GM20000 (cell line): ENCODE results near the gene NRP1.

Source experiments
- DNase-seq: peaks from one replicate; pipeline ENCODE4 v3.0.0; 2012; ENCODE audit warnings: low spot score
- CTCF ChIP-seq: IDR thresholded peaks from 2 replicates; pipeline ENCODE4 v1.5.1; 2012; ENCODE audit warnings: mild to moderate bottlenecking, control low read depth; ENCODE audit errors: extremely low read depth, missing control alignments

Gene NRP1

GRCh38 chr10:33363106-33363505 is 28.6 kb upstream of the NRP1 start:
- no peak for DNase-seq

GRCh38 chr10:33358016-33358415 is 23.5 kb upstream of the NRP1 start:
- no peak for TF ChIP-seq CTCF
- DNase-seq: no peak

More at GRCh38 chr10:33363106-33363505, 28.6 kb upstream of the NRP1 start:
- TF ChIP-seq CTCF: no peak

- no peak for DNase-seq
- TF ChIP-seq CTCF: no peak
Measured at GRCh38 chr10:33355274-33355673, 20.8 kb upstream of the NRP1 start.

- TF ChIP-seq CTCF: no peak
- DNase-seq: no peak
Measured at GRCh38 chr10:33353853-33354252, 19.4 kb upstream of the NRP1 start.

- TF ChIP-seq CTCF: no peak
- no peak for DNase-seq
Measured at GRCh38 chr10:33353334-33353733, 18.9 kb upstream of the NRP1 start.

GRCh38 chr10:33352615-33353014 is 18.1 kb upstream of the NRP1 start:
- DNase-seq: no peak
- no peak for TF ChIP-seq CTCF

GRCh38 chr10:33352175-33352574 is 17.7 kb upstream of the NRP1 start:
- TF ChIP-seq CTCF: no peak
- DNase-seq: no peak

GRCh38 chr10:33350041-33350440 is 15.6 kb upstream of the NRP1 start:
- TF ChIP-seq CTCF: no peak
- DNase-seq: no peak
